Mammary epithelial cell (primary cell): ENCODE measurements around the gene CAMK2D.

Experiments
- CTCF ChIP-seq, 2 donors: IDR thresholded peaks in 1 of 2; conservative IDR thresholded peaks in 1 of 2; 2 replicates each; pipeline ENCODE4 v1.5.1; 2011 to 2012; ENCODE audit warnings: inconsistent platforms in 2 of 2, low read length in 2 of 2, mild to moderate bottlenecking in 2 of 2, control low read depth in 1 of 2, low read depth in 1 of 2; ENCODE audit not compliant: insufficient read depth in 1 of 2; ENCODE audit errors: extremely low read depth in 1 of 2
- EZH2 ChIP-seq: IDR thresholded peaks from 2 replicates; pipeline ENCODE4 v1.6.1; 2012; ENCODE audit warnings: low read length, inconsistent platforms, borderline replicate concordance

DNA sequence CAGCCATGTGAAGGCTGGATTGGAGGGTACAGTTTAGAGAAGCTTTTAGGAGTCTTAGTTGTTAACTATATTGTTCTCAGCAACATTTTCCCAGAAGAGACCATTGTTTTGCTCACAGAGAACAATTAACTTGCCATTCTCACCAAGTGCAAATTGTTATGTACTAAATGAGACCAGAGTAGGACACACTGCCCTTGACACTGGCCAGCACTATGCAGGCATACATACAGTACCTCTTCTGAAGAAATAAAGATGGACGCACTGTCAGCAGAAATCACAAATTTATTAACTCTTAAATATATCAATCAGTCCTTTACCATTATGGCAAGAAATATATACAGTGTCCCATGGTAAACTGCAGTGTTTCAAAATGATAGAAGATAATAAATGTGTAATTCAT, 309.4 kb downstream of the CAMK2D start:
- no peak for TF ChIP-seq CTCF (conservative IDR thresholded peaks at IDR 0.05 in 1 of 2, IDR thresholded peaks at IDR 0.05 in 1 of 2; ENCODE audit: extremely low read depth in 1 of 2, insufficient read depth in 1 of 2, low read depth in 1 of 2, low read length in 2 of 2)
- no peak for TF ChIP-seq EZH2
